NCI-H524 treated with DMSO at 0.1 percent for 48 hours (cell line): ENCODE results near the gene CLEC2L.

Experiments
- DNase-seq: peaks from one replicate; lab custom pipeline; 2025; lab: John Stamatoyannopoulos, UW

CLEC2L gene

GRCh38 chr7:139575338-139575680 lies 51.8 kb downstream of the CLEC2L start:
- DNase-seq, result no peak

GRCh38 chr7:139576179-139576973 lies 52.9 kb downstream of the CLEC2L start:
- DNase-seq, result no peak

GRCh38 chr7:139580435-139580834 lies 57.0 kb downstream of the CLEC2L start:
- DNase-seq, result no peak

- no peak for DNase-seq
Observed at GRCh38 chr7:139582130-139582650, 58.7 kb downstream of the CLEC2L start.

- no peak for DNase-seq
Observed at GRCh38 chr7:139582671-139583155, 59.2 kb downstream of the CLEC2L start.

GRCh38 chr7:139583826-139584553 lies 60.5 kb downstream of the CLEC2L start:
- no peak for DNase-seq

GRCh38 chr7:139585042-139585441 lies 61.6 kb downstream of the CLEC2L start:
- DNase-seq, result no peak

- no peak for DNase-seq
Observed at GRCh38 chr7:139586286-139586685, 62.8 kb downstream of the CLEC2L start.

- DNase-seq, result no peak
Observed at GRCh38 chr7:139587535-139587934, 64.0 kb downstream of the CLEC2L start.

- DNase-seq, result no peak
Observed at GRCh38 chr7:139588632-139589031, 65.1 kb downstream of the CLEC2L start.

GRCh38 chr7:139589474-139589873 lies 66.0 kb downstream of the CLEC2L start:
- no peak for DNase-seq

GRCh38 chr7:139591550-139592195 lies 68.2 kb downstream of the CLEC2L start:
- DNase-seq, result no peak

GRCh38 chr7:139592801-139593461 lies 69.4 kb downstream of the CLEC2L start:
- no peak for DNase-seq

- no peak for DNase-seq
Observed at GRCh38 chr7:139594090-139594489, 70.6 kb downstream of the CLEC2L start.
